Epidermal melanocyte (primary cell): ENCODE data around the gene TRUB2.
"Not testable (repeated sequence)": the region's sequence is repeated elsewhere in the genome, so short reads cannot be mapped to it uniquely, and the experiment has no call there.

Source experiments
- DNase-seq: peaks from one replicate; pipeline ENCODE4 v3.0.0; 2011; ENCODE audit warnings: low spot score; ENCODE audit not compliant: insufficient read length

Gene TRUB2

GRCh38 chr9:128304136-128304970, 17.9 kb downstream of the TRUB2 start:
- no peak for DNase-seq

- no peak for DNase-seq
These were observed 23.4 kb downstream of the TRUB2 start for GRCh38 chr9:128298535-128299482.

- DNase-seq: no peak
These were observed 24.9 kb downstream of the TRUB2 start for GRCh38 chr9:128297221-128297773.

GRCh38 chr9:128296340-128297220, 25.7 kb downstream of the TRUB2 start:
- DNase-seq: no peak

- no peak for DNase-seq
These were observed 28.1 kb downstream of the TRUB2 start for GRCh38 chr9:128294142-128294541.

GRCh38 chr9:128293091-128293490, 29.2 kb downstream of the TRUB2 start:
- DNase-seq: no peak

- no peak for DNase-seq
These were observed 30.2 kb downstream of the TRUB2 start for GRCh38 chr9:128292009-128292408.

GRCh38 chr9:128288273-128289004, 33.8 kb downstream of the TRUB2 start:
- DNase-seq: no peak

- DNase-seq: no peak
These were observed 35.8 kb downstream of the TRUB2 start for GRCh38 chr9:128286440-128286839.

GRCh38 chr9:128285033-128285784, 37.0 kb downstream of the TRUB2 start:
- no peak for DNase-seq

- no peak for DNase-seq
These were observed 39.7 kb downstream of the TRUB2 start for GRCh38 chr9:128282500-128282899.

- no peak for DNase-seq
These were observed 42.1 kb downstream of the TRUB2 start for GRCh38 chr9:128280084-128280622.

GRCh38 chr9:128279088-128280073, 42.9 kb downstream of the TRUB2 start:
- not testable (repeated sequence) for DNase-seq

GRCh38 chr9:128276574-128277270, 45.5 kb downstream of the TRUB2 start:
- peak; percentile 33 for DNase-seq

- DNase-seq: peak; percentile 94
These were observed 46.2 kb downstream of the TRUB2 start, which contains the start of gene SWI5 for GRCh38 chr9:128276008-128276573. Gene SWI5, plus strand, starts transcription at chr9:128276276.

- peak; percentile 69 for DNase-seq
These were observed 46.8 kb downstream of the TRUB2 start, which contains the start of gene GOLGA2 for GRCh38 chr9:128275198-128276007. Gene GOLGA2, minus strand, starts transcription at chr9:128276007. Its CDS starts 31 bp downstream, at chr9:128275976.
